Neural crest cell (in vitro differentiated cells): Measurements from ENCODE around the gene MGAT1. TPM values are rescaled to one million over a fixed set of nuclear protein-coding genes. Genes with fewer than 3 reads are reported as not detected.

Experiments
- DNase-seq: peaks from one replicate; pipeline ENCODE4 v3.0.0; 2021; ENCODE audit warnings: low read depth, mixed read lengths, low spot score
- H3K27ac Mint-ChIP-seq: one replicate; pipeline ENCODE4 v1.8.0; 2021; ENCODE audit warnings: mild to moderate bottlenecking, mixed read lengths; ENCODE audit not compliant: unreplicated experiment
- H3K27me3 Mint-ChIP-seq: 2 replicates; pipeline ENCODE4 v1.8.0; 2021; ENCODE audit warnings: low read depth, mild to moderate bottlenecking, mixed read lengths
- H3K36me3 Mint-ChIP-seq: 2 replicates; pipeline ENCODE4 v1.8.0; 2021; ENCODE audit warnings: low read depth, mild to moderate bottlenecking, mixed read lengths
- H3K4me1 Mint-ChIP-seq: 2 replicates; pipeline ENCODE4 v1.8.0; 2021; ENCODE audit warnings: mixed read lengths
- H3K4me3 Mint-ChIP-seq: one replicate; pipeline ENCODE4 v1.8.0; 2021; ENCODE audit warnings: mild to moderate bottlenecking, mixed read lengths
- H3K9me3 Mint-ChIP-seq: 2 replicates; pipeline ENCODE4 v1.8.0; 2021; ENCODE audit warnings: mixed read lengths
- total RNA-seq: library from RNA; stranded (reverse); gene quantifications from 2 replicates; pipeline ENCODE4 v1.2.1, GENCODE V29; 2021
- TF ChIP-seq, protein P1 (sequence below): fragments of 200-600 bp; sonication (generic); conservative IDR thresholded peaks from 2 replicates; pipeline ENCODE4 v1.5.0; 2021; ENCODE audit warnings: antibody characterized with exemption, mild to moderate bottlenecking

The MGAT1 gene
- total RNA-seq, 1 donor from 2014 or later: 57.1 TPM

DNA sequence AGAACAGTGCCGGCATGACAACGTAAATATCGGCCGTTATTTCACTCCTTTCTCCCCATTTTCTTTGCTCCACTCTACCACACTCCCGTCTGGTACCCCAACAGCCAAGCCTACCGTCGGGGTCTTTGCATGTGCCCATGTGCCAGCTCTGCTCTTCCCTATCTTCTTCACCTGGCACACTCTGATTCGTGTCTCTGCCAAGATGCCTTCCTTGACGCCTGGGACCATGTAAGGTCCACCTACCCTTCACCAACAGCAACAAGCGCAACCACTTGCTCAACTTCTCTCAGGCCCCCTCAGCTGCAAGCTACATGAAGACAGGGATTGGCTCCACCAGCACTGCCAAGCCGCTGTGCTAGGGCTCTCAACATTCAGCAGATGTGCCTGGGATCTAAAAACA, 4.4 kb downstream of the MGAT1 start:
- Mint-ChIP-seq H3K4me1 (peaks cover 42% of the 10 kb centered on the region), H3K36me3 (peaks cover 3% of the 10 kb centered on the region), H3K9me3 (no peaks in the 10 kb centered on the region), H3K27me3 (no peaks in the 10 kb centered on the region), H3K27ac (peak overlapping the region; percentile 43), H3K4me3 (no peak overlapping the region)
- DNase-seq: no peak
- TF ChIP-seq, protein P1, sequence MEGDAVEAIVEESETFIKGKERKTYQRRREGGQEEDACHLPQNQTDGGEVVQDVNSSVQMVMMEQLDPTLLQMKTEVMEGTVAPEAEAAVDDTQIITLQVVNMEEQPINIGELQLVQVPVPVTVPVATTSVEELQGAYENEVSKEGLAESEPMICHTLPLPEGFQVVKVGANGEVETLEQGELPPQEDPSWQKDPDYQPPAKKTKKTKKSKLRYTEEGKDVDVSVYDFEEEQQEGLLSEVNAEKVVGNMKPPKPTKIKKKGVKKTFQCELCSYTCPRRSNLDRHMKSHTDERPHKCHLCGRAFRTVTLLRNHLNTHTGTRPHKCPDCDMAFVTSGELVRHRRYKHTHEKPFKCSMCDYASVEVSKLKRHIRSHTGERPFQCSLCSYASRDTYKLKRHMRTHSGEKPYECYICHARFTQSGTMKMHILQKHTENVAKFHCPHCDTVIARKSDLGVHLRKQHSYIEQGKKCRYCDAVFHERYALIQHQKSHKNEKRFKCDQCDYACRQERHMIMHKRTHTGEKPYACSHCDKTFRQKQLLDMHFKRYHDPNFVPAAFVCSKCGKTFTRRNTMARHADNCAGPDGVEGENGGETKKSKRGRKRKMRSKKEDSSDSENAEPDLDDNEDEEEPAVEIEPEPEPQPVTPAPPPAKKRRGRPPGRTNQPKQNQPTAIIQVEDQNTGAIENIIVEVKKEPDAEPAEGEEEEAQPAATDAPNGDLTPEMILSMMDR: no peak

DNA sequence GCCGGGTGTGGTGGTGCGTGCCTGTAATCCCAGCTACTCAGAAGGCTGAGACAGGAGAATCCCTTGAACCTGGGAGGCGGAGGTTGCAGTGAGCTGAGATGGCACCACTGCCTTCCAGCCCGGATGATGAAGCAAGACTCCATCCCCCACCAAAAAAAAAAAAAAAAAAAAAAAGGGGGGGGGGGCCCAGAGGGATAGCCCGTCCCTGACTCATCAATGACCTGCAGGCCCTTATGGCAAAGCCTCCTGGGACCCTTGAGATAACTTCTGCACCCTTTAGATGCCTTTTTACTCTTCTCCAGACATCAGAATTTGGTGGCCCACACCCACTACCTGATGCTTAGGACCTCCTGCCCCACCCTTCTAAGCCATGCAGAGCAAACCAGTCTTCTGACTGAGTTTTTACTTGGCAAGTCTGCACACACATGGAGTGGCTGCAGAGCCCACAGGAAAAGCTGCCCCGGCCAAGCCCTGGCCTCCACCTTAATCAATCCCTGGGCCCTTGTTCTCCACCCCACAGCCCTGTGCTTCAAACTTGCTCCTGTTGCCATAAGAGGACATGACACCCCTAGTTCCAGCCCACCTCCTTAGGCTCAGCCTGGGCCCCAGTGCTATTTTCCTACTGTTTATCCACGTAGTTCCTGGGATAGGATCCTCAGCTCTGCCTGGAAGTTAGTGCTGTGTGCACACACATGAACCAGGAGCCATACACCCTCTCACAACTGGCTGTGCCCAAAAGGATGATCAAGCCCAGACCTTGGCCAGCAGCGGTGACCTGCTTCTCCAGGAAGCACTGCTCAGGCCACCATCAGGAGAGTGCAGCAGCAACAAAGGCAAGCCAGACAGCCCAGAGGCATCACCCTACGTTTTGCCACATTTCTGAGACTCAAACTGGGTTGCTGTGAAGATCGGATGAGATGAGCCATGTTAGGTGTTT, 5.1 kb downstream of the MGAT1 start:
- H3K36me3 Mint-ChIP-seq: peaks cover 3% of the 10 kb centered on the region
- peaks cover 40% of the 10 kb centered on the region for H3K4me1 Mint-ChIP-seq
- H3K27ac Mint-ChIP-seq: peak overlapping the region; percentile 32
- no peaks in the 10 kb centered on the region for H3K27me3 Mint-ChIP-seq
- DNase-seq: no peak
- H3K9me3 Mint-ChIP-seq: no peaks in the 10 kb centered on the region
- TF ChIP-seq, protein P1: no peak
- peak overlapping the region; percentile 11 for H3K4me3 Mint-ChIP-seq

DNA sequence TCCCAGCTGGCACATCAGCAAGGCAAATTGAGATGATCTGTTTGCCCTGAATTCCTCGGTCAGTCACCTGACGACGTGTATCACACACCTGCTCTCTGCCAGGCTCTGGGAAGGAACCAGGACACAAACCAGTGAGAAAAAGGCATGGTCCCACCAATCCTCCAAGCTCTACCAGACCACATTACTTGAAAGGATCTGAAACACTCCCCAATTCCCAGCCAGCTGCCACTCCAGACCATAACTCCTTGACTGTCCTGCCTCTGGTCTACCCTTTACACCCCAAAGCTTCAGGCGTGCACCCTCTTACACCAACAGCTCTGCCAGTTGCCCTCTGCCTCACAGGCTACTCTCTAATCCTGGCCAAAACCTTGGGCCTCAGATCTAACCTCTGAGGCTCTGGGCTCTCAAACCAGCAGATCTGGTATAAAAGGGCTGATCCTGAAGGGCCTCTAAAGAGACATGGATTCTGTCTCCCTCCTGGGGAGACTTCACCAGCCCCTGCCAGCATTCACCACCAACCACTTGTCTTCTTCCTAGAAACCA, 6.8 kb downstream of the MGAT1 start:
- H3K4me3 Mint-ChIP-seq: peak overlapping the region; percentile 58
- H3K4me1 Mint-ChIP-seq: peaks cover 30% of the 10 kb centered on the region
- H3K36me3 Mint-ChIP-seq: peaks cover 3% of the 10 kb centered on the region
- H3K27ac Mint-ChIP-seq: peak overlapping the region; percentile 70
- H3K9me3 Mint-ChIP-seq: no peaks in the 10 kb centered on the region
- DNase-seq: no peak
- TF ChIP-seq, protein P1: no peak
- no peaks in the 10 kb centered on the region for H3K27me3 Mint-ChIP-seq

DNA sequence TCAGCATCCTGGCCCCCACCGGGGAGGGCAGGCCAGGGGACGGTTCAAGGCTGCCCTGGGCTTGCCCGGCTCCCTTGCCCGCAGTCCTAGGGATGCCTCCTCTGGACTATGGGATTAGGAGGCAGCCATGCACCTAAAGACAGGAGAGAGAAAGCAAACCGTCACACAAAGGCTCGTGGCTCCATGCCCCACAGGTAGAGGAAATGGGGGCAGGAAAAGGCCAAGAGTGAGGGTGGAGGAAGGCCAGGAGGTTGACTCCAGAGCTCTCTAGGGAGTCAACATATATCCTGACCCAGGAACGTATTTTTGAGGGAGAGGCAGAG, 9.7 kb downstream of the MGAT1 start:
- no peak for DNase-seq

DNA sequence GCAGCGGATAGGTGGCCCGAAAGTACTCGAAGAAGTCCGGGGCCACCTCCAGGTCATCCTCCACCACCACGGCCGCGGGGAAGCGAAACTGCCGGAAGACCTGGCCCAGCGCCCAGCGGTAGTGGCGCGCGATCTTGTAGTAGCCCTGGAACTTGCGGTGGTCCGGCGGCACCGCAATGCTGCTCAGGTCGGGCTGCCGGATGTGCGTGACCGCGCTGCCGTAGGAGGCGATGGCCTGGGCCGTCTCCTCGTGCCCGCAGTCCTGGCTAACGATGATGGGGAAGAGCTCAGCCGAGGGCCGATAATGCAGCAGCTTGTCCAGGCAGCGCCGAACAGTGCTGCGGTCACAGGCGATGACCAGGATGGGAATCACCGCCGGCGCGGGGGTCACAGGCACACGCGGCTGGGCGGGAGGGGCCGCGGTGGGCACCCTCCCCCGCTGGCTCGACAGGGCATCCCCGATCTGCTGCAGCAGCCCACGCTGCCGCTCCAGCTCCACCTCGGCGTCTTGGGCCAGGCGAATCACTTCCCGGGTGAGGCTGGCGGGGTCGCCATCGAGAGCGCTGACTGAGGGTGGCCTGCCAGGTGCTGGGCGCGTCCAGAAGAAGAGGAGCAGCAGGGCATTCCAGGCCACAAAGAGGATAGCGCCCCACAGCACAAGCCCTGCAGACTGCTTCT, 10.2 kb downstream of the MGAT1 start:
- H3K4me3 Mint-ChIP-seq: no peak overlapping the region

More for the DNA sequence above, 9.7 kb downstream of the MGAT1 start:
- H3K36me3 Mint-ChIP-seq: no peaks in the 10 kb centered on the region
- TF ChIP-seq, protein P1: no peak
- H3K9me3 Mint-ChIP-seq: no peaks in the 10 kb centered on the region
- no peak overlapping the region for H3K4me3 Mint-ChIP-seq
- H3K27me3 Mint-ChIP-seq: no peaks in the 10 kb centered on the region
- H3K27ac Mint-ChIP-seq: no peak overlapping the region
- H3K4me1 Mint-ChIP-seq: peaks cover 6% of the 10 kb centered on the region

More for the DNA sequence above, 10.2 kb downstream of the MGAT1 start:
- Mint-ChIP-seq H3K27me3 (no peaks in the 10 kb centered on the region), H3K4me1 (peaks cover 8% of the 10 kb centered on the region), H3K36me3 (no peaks in the 10 kb centered on the region), H3K27ac (no peak overlapping the region), H3K9me3 (no peaks in the 10 kb centered on the region)
- no peak for DNase-seq
- TF ChIP-seq, protein P1: no peak
